Measurements from ENCODE around the gene TRAPPC11.

TRAPPC11 gene

DNA sequence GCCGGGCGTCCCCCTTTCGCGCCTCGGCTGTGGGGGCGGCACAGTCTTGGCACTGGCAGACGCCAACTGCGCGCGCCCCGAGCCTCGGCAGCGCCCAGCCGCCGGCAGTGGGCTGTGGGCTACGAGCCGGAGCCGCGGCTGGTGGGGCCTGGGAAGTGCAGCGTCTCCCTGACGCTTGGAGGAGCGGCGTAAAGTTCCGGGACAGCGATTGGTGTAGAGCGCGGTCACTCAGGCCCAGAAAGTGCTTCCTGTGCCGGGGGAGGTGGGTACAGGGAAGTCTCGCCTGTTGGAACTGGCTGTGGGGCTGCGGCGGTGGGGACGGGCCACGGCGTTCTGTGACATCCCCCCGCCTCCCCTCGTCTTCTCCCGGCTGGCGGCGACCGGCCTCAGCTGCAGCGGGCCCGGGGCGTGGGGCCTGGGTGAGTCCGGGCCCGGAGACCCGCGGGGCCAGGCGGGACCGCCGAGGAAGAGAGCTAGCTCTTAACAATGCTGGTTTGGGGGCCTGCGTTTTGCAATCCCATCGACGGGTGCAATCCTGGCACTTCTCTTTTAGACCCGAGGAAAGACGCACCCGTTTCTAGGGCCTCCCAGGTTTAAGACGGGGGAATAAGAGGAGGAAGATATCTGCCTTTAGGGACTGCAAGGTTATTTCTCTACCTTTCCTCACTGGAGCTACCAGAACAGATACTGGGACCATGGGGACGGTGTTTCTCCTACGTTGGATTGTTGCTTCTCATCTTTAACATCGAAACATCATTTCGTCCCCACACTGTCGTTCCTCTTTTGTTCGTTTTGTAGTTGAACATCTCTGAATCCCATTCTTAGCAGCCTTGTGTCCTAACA lies at the start of gene TRAPPC11, which contains the start of gene RWDD4:
Gene TRAPPC11, plus strand, starts transcription at position 265 of the 843 bp plus-strand sequence. CDS start 4,575 bp downstream, outside the sequence.
Gene RWDD4, minus strand, starts transcription at position 157 of the 843 bp plus-strand sequence. CDS start 233 bp downstream, outside the sequence.
- H3K9me3 ChIP-seq (ENCODE audit: control insufficient read depth in 2 of 2, low read length in 2 of 2), result no peaks in the 10 kb centered on the region
- H3K27me3 ChIP-seq (ENCODE audit: control insufficient read depth in 1 of 2, insufficient read depth in 2 of 2, low read length in 2 of 2), result no peaks in the 10 kb centered on the region
- H3K4me1 ChIP-seq (ENCODE audit: control insufficient read depth, insufficient read depth, low read length), result peaks cover 8% of the 10 kb centered on the region
- peak within 1 kb of the TSS; percentile 88 to 98 for H3K4me3 ChIP-seq (ENCODE audit: low read length in 2 of 2)
- H3K27ac ChIP-seq (ENCODE audit: low read length), result peak within 1 kb of the TSS; percentile 94
- H3K9ac ChIP-seq (ENCODE audit: low read length in 2 of 2), result peak within 1 kb of the TSS; percentile 89 to 97
- peaks cover 0 to 4% of the 10 kb centered on the region in 2 donors for H3K36me3 ChIP-seq (ENCODE audit: control insufficient read depth in 2 of 2, insufficient read depth in 2 of 2, low read length in 2 of 2)

DNA sequence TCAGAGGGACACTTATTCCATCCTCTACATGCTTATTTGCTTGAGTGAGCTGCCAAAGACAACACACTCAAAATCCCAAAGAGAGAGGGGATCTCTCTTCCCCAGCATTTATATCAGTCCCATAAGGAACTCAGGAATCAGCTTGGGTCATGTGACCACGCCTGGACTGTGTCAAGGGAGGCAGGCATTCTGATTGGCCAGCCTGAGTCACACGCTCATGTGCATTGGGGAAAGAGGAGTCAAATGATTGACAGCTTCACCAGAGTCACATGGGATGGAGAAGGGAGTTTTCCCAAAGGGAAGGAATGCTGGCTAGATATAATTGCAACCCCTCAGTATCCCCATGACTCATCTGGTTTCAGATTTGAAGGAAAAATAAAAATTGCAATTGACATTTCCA lies 49.1 kb upstream of the TRAPPC11 start:
- Histone ChIP-seq H3K27me3 (ENCODE audit: control insufficient read depth in 1 of 2, insufficient read depth in 2 of 2, low read length in 2 of 2) (no peaks in the 10 kb centered on the region), H3K4me1 (ENCODE audit: control insufficient read depth, insufficient read depth, low read length) (no peaks in the 10 kb centered on the region), H3K9me3 (ENCODE audit: control insufficient read depth in 2 of 2, low read length in 2 of 2) (no peaks in the 10 kb centered on the region), H3K27ac (ENCODE audit: low read length) (no peak overlapping the region), H3K4me3 (ENCODE audit: low read length in 2 of 2) (no peak overlapping the region), H3K36me3 (ENCODE audit: control insufficient read depth in 2 of 2, insufficient read depth in 2 of 2, low read length in 2 of 2) (no peaks in the 10 kb centered on the region), H3K9ac (ENCODE audit: low read length in 2 of 2) (no peak overlapping the region)

DNA sequence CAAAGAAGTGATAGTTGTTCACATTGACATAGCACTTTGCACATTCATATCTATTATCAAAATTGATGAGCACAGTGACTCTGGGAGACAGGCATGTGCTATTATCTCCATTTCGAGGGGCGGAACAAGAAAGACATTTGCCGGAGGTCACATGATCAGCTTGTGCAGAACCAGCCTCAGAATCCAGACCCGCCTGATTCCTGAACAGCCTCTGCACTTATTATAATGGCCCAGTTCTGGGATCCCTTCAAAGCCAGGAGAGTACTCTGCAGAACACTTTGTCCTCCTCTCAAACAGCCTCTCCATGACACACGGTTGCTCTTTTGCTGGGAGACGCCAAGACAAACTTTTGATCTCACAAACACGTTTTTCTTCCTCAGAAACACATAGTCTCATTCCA lies 48.5 kb upstream of the TRAPPC11 start:
- no peak overlapping the region for H3K4me3 ChIP-seq (ENCODE audit: low read length in 2 of 2)
- H3K36me3 ChIP-seq (ENCODE audit: control insufficient read depth in 2 of 2, insufficient read depth in 2 of 2, low read length in 2 of 2), result no peaks in the 10 kb centered on the region
- H3K9me3 ChIP-seq (ENCODE audit: control insufficient read depth in 2 of 2, low read length in 2 of 2), result no peaks in the 10 kb centered on the region
- no peaks in the 10 kb centered on the region for H3K27me3 ChIP-seq (ENCODE audit: control insufficient read depth in 1 of 2, insufficient read depth in 2 of 2, low read length in 2 of 2)
- no peak overlapping the region for H3K27ac ChIP-seq (ENCODE audit: low read length)
- no peak overlapping the region for H3K9ac ChIP-seq (ENCODE audit: low read length in 2 of 2)
- no peaks in the 10 kb centered on the region for H3K4me1 ChIP-seq (ENCODE audit: control insufficient read depth, insufficient read depth, low read length)

DNA sequence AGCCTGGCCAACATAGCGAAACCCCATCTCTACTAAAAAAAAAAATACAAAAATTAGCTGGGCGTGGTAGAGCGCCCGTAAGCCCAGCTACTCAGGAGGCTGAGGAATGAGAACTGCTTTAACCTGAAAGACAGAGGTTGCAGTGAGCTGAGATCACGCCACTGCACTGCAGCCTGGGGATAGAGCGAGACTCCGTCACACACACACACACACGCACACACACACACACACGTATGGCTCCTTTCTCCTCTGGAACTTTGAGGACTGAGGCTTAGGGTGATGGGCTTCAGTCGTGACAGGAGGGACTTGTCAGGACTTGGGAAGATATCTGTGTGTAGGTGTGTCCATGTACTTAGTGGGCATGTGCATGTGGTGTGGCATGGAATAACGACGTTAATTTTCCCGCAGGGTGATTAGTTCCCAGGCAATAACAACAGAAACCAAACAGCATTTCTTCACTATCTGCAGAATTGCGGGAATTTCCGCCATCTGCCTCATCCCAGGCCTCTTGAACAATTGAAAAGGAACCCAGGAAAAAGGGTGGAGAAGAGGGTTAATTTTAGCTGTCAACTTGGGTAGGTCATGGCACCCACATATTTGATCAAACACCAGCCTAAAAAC lies 47.8 kb upstream of the TRAPPC11 start:
- H3K27ac ChIP-seq (ENCODE audit: low read length), result no peak overlapping the region
- H3K9ac ChIP-seq (ENCODE audit: low read length in 2 of 2), result no peak overlapping the region
- H3K36me3 ChIP-seq (ENCODE audit: control insufficient read depth in 2 of 2, insufficient read depth in 2 of 2, low read length in 2 of 2), result no peaks in the 10 kb centered on the region
- H3K9me3 ChIP-seq (ENCODE audit: control insufficient read depth in 2 of 2, low read length in 2 of 2), result no peaks in the 10 kb centered on the region
- no peaks in the 10 kb centered on the region for H3K27me3 ChIP-seq (ENCODE audit: control insufficient read depth in 1 of 2, insufficient read depth in 2 of 2, low read length in 2 of 2)
- no peaks in the 10 kb centered on the region for H3K4me1 ChIP-seq (ENCODE audit: control insufficient read depth, insufficient read depth, low read length)
- H3K4me3 ChIP-seq (ENCODE audit: low read length in 2 of 2), result no peak overlapping the region

DNA sequence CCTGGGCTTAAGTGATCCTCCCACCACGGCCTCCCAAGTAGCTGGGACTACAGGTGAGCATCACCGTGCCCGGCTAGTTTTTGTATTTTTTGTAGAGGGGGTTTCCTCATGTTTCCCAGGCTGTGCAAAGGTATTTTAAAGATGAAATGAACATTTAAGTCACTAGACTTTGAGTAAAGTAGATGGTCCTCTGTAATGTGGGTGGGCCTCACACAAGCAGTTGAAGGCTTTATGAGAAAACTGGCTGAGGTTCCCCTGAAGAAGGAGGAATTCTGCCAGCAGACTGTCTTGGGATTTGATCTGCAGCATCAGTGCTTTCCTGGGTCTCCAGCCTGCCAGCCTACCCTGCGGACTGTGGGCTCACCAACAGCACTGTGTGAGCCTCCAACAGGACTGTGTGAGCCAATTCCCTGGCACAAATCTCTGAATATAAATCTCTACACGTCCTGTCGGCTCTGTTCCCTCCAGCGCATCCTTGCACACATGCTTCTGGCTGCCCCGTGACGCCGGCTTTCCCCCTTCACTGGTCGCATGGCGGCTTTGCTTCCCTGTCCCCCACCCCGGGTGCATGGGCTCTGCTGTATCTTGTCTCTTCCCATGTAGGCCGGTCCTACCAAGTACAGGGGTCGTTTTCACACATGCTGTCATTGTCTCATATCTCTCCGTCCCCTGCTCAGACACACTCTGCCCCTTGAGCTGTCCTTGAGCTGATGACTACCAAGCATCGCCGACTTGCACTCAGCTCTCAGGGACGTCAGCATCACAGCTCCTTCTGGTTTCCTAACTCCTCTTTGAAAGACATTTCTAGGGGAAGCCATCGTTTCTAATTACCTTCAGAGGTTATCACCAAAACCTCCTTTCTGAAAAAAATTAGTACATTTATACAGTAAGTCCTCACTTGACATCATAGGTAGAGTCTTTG lies 46.5 kb upstream of the TRAPPC11 start:
- Histone ChIP-seq H3K4me3 (ENCODE audit: low read length in 2 of 2) (no peak overlapping the region), H3K27ac (ENCODE audit: low read length) (no peak overlapping the region), H3K27me3 (ENCODE audit: control insufficient read depth in 1 of 2, insufficient read depth in 2 of 2, low read length in 2 of 2) (no peaks in the 10 kb centered on the region), H3K9me3 (ENCODE audit: control insufficient read depth in 2 of 2, low read length in 2 of 2) (no peaks in the 10 kb centered on the region), H3K4me1 (ENCODE audit: control insufficient read depth, insufficient read depth, low read length) (no peaks in the 10 kb centered on the region), H3K36me3 (ENCODE audit: control insufficient read depth in 2 of 2, insufficient read depth in 2 of 2, low read length in 2 of 2) (no peaks in the 10 kb centered on the region), H3K9ac (ENCODE audit: low read length in 2 of 2) (no peak overlapping the region)

DNA sequence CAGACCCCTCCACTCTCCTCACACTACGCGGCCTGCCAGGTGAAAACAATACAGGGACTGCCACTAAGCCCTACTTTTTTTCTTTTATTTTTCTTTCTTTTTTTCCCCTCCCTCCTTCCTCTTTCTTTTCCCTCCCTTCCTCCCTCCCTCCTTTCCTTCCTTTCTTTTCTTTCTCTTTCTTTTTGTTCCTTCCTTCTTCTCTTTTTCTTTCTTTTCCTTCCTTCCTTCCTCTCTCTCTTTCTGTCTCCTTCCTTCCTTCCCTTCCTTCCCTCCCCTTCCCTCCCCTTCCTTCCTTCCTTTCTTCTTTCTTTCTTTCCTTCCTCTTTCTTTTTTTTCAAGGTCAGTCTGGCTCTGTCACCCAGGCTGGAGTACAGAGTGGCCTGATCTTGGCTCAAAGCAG lies 42.0 kb upstream of the TRAPPC11 start:
- no peaks in the 10 kb centered on the region for H3K4me1 ChIP-seq (ENCODE audit: control insufficient read depth, insufficient read depth, low read length)
- H3K36me3 ChIP-seq (ENCODE audit: control insufficient read depth in 2 of 2, insufficient read depth in 2 of 2, low read length in 2 of 2), result no peaks in the 10 kb centered on the region
- no peaks in the 10 kb centered on the region for H3K9me3 ChIP-seq (ENCODE audit: control insufficient read depth in 2 of 2, low read length in 2 of 2)
- no peak overlapping the region for H3K4me3 ChIP-seq (ENCODE audit: low read length in 2 of 2)
- H3K27ac ChIP-seq (ENCODE audit: low read length), result no peak overlapping the region
- no peak overlapping the region for H3K9ac ChIP-seq (ENCODE audit: low read length in 2 of 2)
- no peaks in the 10 kb centered on the region for H3K27me3 ChIP-seq (ENCODE audit: control insufficient read depth in 1 of 2, insufficient read depth in 2 of 2, low read length in 2 of 2)

DNA sequence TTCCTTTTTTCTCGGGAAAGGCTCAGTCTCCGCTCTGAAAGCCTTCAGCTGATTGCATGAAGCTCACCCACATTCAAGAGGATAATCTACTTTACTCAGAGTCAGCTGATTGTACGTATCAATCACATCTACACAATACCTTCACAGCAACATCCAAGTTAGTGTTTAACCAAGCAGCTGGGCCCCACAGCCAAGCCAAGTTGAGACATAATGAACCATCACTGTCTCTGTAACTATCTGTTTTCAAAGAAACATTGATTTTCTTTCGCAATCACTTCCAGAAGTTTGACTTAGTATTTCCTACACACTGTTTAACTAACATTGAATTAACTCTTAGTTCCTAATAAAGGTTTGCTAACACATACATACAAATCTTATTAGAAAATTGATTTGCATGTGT lies 40.4 kb upstream of the TRAPPC11 start:
- H3K9ac ChIP-seq (ENCODE audit: low read length in 2 of 2), result no peak overlapping the region
- H3K4me3 ChIP-seq (ENCODE audit: low read length in 2 of 2), result no peak overlapping the region
- H3K27ac ChIP-seq (ENCODE audit: low read length), result no peak overlapping the region
- no peaks in the 10 kb centered on the region for H3K9me3 ChIP-seq (ENCODE audit: control insufficient read depth in 2 of 2, low read length in 2 of 2)
- no peaks in the 10 kb centered on the region for H3K4me1 ChIP-seq (ENCODE audit: control insufficient read depth, insufficient read depth, low read length)
- H3K27me3 ChIP-seq (ENCODE audit: control insufficient read depth in 1 of 2, insufficient read depth in 2 of 2, low read length in 2 of 2), result no peaks in the 10 kb centered on the region
- no peaks in the 10 kb centered on the region for H3K36me3 ChIP-seq (ENCODE audit: control insufficient read depth in 2 of 2, insufficient read depth in 2 of 2, low read length in 2 of 2)

DNA sequence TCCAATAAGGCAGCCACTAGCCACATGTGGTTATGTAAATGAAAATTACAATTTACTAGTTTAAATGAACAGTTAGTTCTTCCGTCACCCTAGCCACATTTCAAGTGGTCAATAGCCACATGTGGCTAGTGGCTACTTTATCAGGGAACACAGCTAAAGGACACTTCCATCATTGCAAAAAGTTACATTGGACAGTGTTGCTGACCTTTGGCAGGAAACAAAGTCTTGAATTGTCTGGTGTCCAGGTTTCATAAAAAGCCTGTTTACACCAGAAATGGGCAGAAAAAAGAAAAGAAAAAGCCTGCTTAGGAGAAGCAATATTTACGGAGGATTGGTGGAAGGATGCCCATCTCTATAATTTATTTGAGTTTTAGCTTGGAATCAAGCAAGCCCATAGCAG lies 38.7 kb upstream of the TRAPPC11 start:
- no peaks in the 10 kb centered on the region for H3K4me1 ChIP-seq (ENCODE audit: control insufficient read depth, insufficient read depth, low read length)
- no peaks in the 10 kb centered on the region for H3K9me3 ChIP-seq (ENCODE audit: control insufficient read depth in 2 of 2, low read length in 2 of 2)
- H3K27ac ChIP-seq (ENCODE audit: low read length), result no peak overlapping the region
- H3K9ac ChIP-seq (ENCODE audit: low read length in 2 of 2), result no peak overlapping the region
- no peak overlapping the region for H3K4me3 ChIP-seq (ENCODE audit: low read length in 2 of 2)
- no peaks in the 10 kb centered on the region for H3K27me3 ChIP-seq (ENCODE audit: control insufficient read depth in 1 of 2, insufficient read depth in 2 of 2, low read length in 2 of 2)
- H3K36me3 ChIP-seq (ENCODE audit: control insufficient read depth in 2 of 2, insufficient read depth in 2 of 2, low read length in 2 of 2), result no peaks in the 10 kb centered on the region

DNA sequence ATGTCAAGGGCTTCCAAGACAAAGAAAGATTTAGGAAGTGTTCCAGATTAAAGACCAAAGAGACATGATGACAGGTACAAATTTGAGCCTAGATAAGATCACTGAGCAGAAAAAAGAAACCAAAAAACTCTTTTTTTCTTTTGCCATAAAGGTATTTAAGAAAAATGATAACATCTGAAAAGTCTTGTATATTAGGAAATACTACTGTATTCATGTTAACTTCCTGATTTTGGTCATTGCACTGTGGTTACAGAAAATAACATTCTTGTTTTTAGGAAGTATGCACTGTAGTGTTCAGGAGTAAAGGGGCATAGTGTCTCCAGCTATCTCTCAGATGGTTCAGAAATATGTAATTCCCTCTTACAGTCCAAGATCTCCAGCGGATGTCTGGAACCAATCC lies 37.2 kb upstream of the TRAPPC11 start:
- no peaks in the 10 kb centered on the region for H3K9me3 ChIP-seq (ENCODE audit: control insufficient read depth in 2 of 2, low read length in 2 of 2)
- H3K4me3 ChIP-seq (ENCODE audit: low read length in 2 of 2), result no peak overlapping the region
- H3K9ac ChIP-seq (ENCODE audit: low read length in 2 of 2), result no peak overlapping the region
- H3K27ac ChIP-seq (ENCODE audit: low read length), result no peak overlapping the region
- H3K4me1 ChIP-seq (ENCODE audit: control insufficient read depth, insufficient read depth, low read length), result no peaks in the 10 kb centered on the region
- no peaks in the 10 kb centered on the region for H3K27me3 ChIP-seq (ENCODE audit: control insufficient read depth in 1 of 2, insufficient read depth in 2 of 2, low read length in 2 of 2)
- H3K36me3 ChIP-seq (ENCODE audit: control insufficient read depth in 2 of 2, insufficient read depth in 2 of 2, low read length in 2 of 2), result no peaks in the 10 kb centered on the region

DNA sequence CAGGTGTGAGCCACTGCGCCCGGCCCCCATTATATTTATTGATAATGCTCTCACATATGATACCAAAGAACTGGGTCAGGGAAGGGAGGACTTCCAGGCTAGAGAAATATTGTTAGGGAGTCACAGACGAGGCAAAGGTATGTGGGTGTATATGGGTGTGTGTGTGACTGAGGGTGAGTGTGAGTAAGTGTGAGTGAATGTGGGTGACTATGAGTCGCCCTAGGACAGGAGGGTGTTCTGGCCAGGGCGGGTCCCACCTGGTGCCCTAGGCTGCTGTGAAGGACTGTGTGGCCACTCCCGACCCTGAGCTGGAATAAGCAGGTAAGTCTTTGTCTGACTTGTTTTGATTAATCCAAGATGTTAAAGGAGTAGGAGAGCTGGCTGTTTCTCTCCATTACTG lies 34.5 kb upstream of the TRAPPC11 start:
- Histone ChIP-seq H3K4me1 (ENCODE audit: control insufficient read depth, insufficient read depth, low read length) (no peaks in the 10 kb centered on the region), H3K9me3 (ENCODE audit: control insufficient read depth in 2 of 2, low read length in 2 of 2) (no peaks in the 10 kb centered on the region), H3K9ac (ENCODE audit: low read length in 2 of 2) (no peak overlapping the region), H3K36me3 (ENCODE audit: control insufficient read depth in 2 of 2, insufficient read depth in 2 of 2, low read length in 2 of 2) (no peaks in the 10 kb centered on the region), H3K4me3 (ENCODE audit: low read length in 2 of 2) (no peak overlapping the region), H3K27ac (ENCODE audit: low read length) (no peak overlapping the region), H3K27me3 (ENCODE audit: control insufficient read depth in 1 of 2, insufficient read depth in 2 of 2, low read length in 2 of 2) (no peaks in the 10 kb centered on the region)
